ENCODE data around the gene CHST2.

Gene CHST2

GRCh38 chr3:143135150-143135549 lies 15.6 kb downstream of the CHST2 start:
- TF ChIP-seq ZNF274 (IDR thresholded peaks at IDR 0.05; ENCODE audit: low read depth, low read length): no peak
- H3K4me3 ChIP-seq (ENCODE audit: low read length): no peak overlapping the region

- H3K4me3 ChIP-seq (ENCODE audit: low read length): no peak overlapping the region
- no peak for TF ChIP-seq ZNF274 (IDR thresholded peaks at IDR 0.05; ENCODE audit: low read depth, low read length)
Observed at GRCh38 chr3:143137435-143138036, 18.0 kb downstream of the CHST2 start.

GRCh38 chr3:143138953-143139352 lies 19.4 kb downstream of the CHST2 start:
- H3K4me3 ChIP-seq (ENCODE audit: low read length): no peak overlapping the region
- no peak for TF ChIP-seq ZNF274 (IDR thresholded peaks at IDR 0.05; ENCODE audit: low read depth, low read length)

- TF ChIP-seq ZNF274 (IDR thresholded peaks at IDR 0.05; ENCODE audit: low read depth, low read length): no peak
- no peak overlapping the region for H3K4me3 ChIP-seq (ENCODE audit: low read length)
Observed at GRCh38 chr3:143139762-143140161, 20.2 kb downstream of the CHST2 start.

GRCh38 chr3:143140550-143140949 lies 21.0 kb downstream of the CHST2 start:
- no peak for TF ChIP-seq ZNF274 (IDR thresholded peaks at IDR 0.05; ENCODE audit: low read depth, low read length)
- H3K4me3 ChIP-seq (ENCODE audit: low read length): no peak overlapping the region

- H3K4me3 ChIP-seq (ENCODE audit: low read length): no peak overlapping the region
- TF ChIP-seq ZNF274 (IDR thresholded peaks at IDR 0.05; ENCODE audit: low read depth, low read length): no peak
Observed at GRCh38 chr3:143142354-143142753, 22.8 kb downstream of the CHST2 start.

GRCh38 chr3:143145906-143146305 lies 26.3 kb downstream of the CHST2 start:
- H3K4me3 ChIP-seq (ENCODE audit: low read length): no peak overlapping the region
- TF ChIP-seq ZNF274 (IDR thresholded peaks at IDR 0.05; ENCODE audit: low read depth, low read length): no peak

- no peak overlapping the region for H3K4me3 ChIP-seq (ENCODE audit: low read length)
- TF ChIP-seq ZNF274 (IDR thresholded peaks at IDR 0.05; ENCODE audit: low read depth, low read length): no peak
Observed at GRCh38 chr3:143146486-143147274, 27.1 kb downstream of the CHST2 start.

GRCh38 chr3:143147707-143148106 lies 28.1 kb downstream of the CHST2 start:
- H3K4me3 ChIP-seq (ENCODE audit: low read length): no peak overlapping the region
- TF ChIP-seq ZNF274 (IDR thresholded peaks at IDR 0.05; ENCODE audit: low read depth, low read length): no peak

- no peak overlapping the region for H3K4me3 ChIP-seq (ENCODE audit: low read length)
- TF ChIP-seq ZNF274 (IDR thresholded peaks at IDR 0.05; ENCODE audit: low read depth, low read length): no peak
Observed at GRCh38 chr3:143150071-143150470, 30.5 kb downstream of the CHST2 start.

GRCh38 chr3:143151004-143151731 lies 31.6 kb downstream of the CHST2 start:
- no peak overlapping the region for H3K4me3 ChIP-seq (ENCODE audit: low read length)
- no peak for TF ChIP-seq ZNF274 (IDR thresholded peaks at IDR 0.05; ENCODE audit: low read depth, low read length)

GRCh38 chr3:143152043-143152442 lies 32.5 kb downstream of the CHST2 start:
- no peak for TF ChIP-seq ZNF274 (IDR thresholded peaks at IDR 0.05; ENCODE audit: low read depth, low read length)
- H3K4me3 ChIP-seq (ENCODE audit: low read length): no peak overlapping the region

GRCh38 chr3:143155756-143156155 lies 36.2 kb downstream of the CHST2 start:
- TF ChIP-seq ZNF274 (IDR thresholded peaks at IDR 0.05; ENCODE audit: low read depth, low read length): no peak
- H3K4me3 ChIP-seq (ENCODE audit: low read length): no peak overlapping the region

GRCh38 chr3:143158014-143158988 lies 38.7 kb downstream of the CHST2 start:
- no peak overlapping the region for H3K4me3 ChIP-seq (ENCODE audit: low read length)
- TF ChIP-seq ZNF274 (IDR thresholded peaks at IDR 0.05; ENCODE audit: low read depth, low read length): no peak
